ENCODE measurements around the gene LRGUK. TPM values are rescaled to one million over a fixed set of nuclear protein-coding genes. Genes with fewer than 3 reads are reported as not detected.

The LRGUK gene
- total RNA-seq, 1 donor from 2014 or later = 0.16 TPM

DNA sequence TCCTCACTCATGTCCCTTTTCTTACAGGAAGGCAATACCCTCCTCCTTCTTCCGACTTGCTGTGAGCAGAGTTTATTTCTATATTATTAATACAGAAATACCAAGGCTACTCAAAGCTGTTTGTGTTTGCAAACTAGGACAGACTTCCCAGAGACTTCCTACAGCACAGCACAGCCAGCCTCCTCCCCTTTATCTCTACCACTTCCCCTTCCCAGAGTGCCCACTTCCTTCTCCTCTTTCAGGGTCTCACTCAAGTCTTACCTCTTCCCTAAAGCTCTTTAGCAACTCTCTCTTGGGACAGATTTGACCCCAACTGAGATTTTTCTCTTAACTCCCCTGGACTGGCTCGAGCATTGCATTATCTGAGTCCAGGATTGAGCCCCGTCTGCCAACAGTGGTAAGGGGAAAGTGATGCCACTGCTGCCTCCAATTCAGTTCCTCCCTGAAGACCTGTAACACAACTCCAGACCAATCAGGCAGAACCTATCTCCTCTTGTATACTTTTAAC lies 5.5 kb upstream of the LRGUK start:
- intact Hi-C loops (cut with DNase I) = no loop called here
- no peak for DNase-seq
- ATAC-seq (ENCODE audit: poor library complexity) = no peak

DNA sequence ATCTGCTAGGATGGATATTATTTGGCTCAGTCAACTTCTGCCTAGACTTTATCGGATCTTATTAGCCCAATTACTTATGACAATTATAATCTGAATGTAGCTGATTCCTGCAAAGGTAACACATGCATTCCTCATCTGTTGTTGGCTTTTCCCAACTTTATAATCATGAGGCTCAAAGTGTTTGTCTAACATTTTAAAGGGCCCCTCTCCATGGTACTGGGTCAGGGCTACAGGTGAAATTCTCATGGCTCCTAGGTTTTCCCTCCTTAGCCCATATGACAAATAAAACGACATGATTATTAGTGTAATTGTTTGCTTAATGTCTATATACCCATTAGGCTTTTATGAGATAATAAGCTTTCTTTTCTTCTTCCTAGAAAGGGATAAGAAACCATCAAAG lies 4.2 kb upstream of the LRGUK start:
- DNase-seq (no peak), ATAC-seq (ENCODE audit: poor library complexity) (no peak)
- intact Hi-C loops (cut with DNase I) = no loop called here

DNA sequence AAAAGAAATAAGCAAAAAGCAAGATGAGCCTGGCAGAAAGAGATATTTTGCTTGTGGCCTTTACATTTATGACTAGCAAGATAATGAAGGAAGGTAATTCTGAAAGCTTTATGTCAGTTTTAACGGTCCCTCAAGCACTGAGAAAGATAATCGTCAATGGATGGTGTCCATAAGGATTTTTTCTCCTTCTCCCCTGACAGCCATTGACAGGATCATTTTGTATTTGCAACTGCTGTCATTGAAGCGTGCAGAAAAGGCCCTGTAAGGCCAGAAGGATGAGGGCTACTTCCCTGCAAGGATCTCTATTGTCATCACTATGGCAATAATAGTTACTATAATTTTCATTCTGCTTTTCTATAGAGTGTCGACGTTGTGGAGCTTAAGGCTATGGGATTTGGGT lies 994 bp upstream of the LRGUK start:
- no peak for DNase-seq
- intact Hi-C loops (cut with DNase I) = no loop called here

DNA sequence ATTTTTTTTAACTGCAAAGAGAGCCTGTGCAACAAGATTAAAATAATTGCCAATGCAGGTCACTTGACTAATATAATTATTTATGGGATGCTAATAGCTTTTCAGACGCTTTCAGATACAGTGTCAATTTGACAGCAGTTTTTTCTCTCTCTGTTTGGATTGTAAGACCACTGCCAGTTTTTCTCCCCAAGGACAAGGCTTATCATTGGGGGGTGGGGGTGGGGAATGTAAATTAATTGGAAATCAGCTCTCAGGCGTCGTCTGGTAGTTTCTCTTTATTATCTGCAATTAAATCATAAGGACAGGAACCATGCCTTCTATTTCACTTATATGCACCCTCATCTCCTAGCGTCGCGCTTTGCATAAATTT lies 559 bp upstream of the LRGUK start:
- intact Hi-C loops (cut with DNase I) = no loop called here
- DNase-seq (no peak), ATAC-seq (ENCODE audit: poor library complexity) (no peak)

More for the DNA sequence above, 994 bp upstream of the LRGUK start:
- no peak for ATAC-seq (ENCODE audit: poor library complexity)

DNA sequence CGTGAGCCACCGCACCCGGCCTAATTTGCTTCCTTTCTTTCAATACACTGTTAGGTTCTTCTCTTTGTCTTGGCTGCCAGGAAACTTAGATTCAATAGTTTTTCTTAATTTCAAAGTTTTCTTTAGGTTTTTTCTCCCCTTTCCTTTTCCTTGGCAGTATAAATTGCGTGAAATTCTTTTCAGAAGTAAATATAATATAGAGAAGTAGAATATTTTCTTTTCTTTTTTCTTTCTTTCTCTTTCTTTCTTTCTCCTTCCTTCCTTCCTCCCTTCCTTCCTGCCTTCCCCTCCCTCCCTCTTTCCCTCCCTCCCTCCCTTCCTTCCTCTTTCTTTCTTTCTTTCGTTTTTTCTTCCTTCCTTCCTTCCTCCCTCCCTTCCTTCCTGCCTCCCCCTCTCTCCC lies 1.7 kb downstream of the LRGUK start:
- intact Hi-C loops (cut with DNase I) = no loop called here
- DNase-seq (no peak), ATAC-seq (ENCODE audit: poor library complexity) (no peak)

DNA sequence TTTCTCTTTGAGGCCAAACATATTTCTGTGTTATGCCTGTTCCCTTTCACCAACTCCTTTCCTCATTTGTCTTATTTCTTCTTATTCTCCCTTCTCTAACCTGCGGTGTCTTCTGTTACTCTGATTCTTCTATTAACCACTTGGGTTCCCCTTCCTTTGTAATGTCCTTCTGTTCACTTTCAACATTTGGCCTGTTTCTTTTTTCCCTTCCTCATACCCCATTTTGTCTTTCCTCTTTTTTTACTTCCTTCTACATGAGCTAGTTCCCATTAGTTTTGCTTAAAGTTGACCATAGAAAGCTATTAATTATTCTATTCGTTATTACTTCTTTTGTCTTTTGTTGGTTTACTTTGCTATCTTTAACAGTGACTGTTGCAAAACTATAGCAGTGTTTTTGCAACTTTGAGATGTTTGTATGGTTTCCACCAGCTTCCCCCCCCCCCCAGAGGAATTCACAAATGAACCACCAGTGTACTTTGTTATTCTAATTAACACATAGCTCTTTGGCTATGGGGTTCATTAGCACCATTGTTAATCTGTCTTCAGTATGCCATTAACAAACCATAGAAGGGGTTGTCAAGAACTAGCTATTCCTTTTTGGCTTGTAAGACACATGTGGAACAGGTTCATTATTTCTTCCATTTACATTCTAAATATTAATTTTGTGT lies 2.9 kb downstream of the LRGUK start:
- ATAC-seq (ENCODE audit: poor library complexity) (no peak), DNase-seq (no peak)
- intact Hi-C loops (cut with DNase I) = no loop called here

DNA sequence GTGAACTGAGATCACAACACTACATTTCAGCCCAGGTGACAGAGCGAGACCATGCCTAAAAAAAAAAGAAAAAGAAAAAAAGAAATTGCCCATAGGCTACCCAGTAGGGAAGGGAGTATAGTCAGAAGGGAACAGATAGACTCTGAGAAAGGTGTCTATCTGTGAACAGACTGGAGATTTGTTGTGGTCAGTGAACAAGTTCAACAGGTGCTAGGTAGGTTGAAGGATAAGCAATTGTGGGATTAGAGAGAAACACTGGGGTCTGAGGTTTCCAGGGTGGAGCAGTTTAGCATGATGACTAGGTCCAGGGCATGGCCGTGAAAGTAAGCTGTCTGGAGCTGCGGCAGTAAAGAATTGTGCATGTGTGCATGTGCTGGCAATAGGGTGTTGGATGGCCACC lies 6.9 kb downstream of the LRGUK start:
- DNase-seq (no peak), ATAC-seq (ENCODE audit: poor library complexity) (no peak)
- intact Hi-C loops (cut with DNase I) = no loop called here

DNA sequence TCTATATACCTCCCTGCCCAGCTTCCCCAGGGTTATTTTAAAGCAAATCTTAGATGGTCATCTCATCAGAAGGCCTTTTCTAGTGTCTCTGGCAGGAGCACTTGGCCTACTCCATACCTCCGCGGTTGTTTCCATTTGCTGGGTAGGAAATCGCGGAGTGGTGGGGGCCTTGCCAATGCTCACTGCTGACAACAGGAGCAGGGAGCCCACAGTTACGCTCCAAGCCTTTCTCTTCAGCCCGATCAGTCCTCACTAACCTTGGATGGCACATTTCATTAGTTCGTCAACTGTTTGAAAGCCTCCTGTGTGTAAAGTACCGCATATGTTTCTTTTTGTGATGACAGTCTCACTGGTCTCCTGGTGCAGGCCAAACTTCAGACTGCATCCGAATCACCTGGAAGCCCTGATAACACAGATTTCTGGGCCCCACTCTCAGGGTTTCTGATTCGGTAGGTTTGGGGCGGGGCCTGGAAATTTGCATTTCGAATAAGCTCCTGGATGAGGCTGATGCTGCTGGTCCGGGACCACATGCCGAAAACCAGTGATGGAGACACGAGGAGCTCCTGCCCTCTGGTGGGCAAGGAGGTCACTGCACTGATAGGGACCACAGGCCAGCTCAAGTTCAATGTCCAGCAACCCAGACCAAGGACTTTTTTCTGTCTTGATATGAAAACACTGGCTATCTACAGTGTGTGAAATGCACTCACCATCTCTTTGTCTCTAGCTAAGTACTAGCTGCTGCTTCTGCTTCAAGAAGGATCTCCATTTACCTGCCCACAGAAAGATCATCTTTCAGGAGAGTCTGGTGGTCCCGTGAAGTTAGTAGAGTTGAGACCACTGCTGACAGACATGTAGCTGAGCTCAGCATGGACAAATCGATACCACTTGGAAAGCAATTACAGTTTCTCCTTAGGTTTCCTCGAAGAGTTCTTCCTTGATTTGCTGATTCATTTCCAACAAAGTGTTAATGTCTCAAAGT lies 14.0 kb downstream of the LRGUK start:
- intact Hi-C loops (cut with DNase I) = loop anchor here (5.0 kb wide), 1 partner anchor 216 kb away; no protein-coding TSS in a partner anchor
- DNase-seq (peak; percentile 79), ATAC-seq (ENCODE audit: poor library complexity) (peak; percentile 84)

DNA sequence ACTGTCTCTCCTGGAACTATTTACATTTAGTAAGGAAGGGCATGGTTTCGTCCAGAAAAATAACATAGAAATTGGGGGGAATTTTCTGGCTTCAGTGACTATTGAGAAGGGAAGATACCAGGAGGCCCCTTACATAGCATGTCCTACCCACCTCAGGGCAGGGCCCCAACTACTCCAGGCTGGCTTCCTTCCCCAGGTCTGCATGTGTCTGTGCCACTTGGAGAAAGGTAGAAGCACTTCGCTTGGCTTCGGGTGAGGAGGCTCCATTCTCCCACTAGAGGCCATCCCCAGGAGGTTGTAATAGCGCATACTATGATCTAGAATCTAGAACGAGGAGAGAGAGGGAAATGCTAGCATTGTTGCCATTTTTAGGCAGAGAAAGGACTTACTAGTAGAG lies 14.7 kb downstream of the LRGUK start:
- ATAC-seq (ENCODE audit: poor library complexity) = no peak
- intact Hi-C loops (cut with DNase I) = loop anchor here (5.0 kb wide), 1 partner anchor 215 kb away; no protein-coding TSS in a partner anchor

DNA sequence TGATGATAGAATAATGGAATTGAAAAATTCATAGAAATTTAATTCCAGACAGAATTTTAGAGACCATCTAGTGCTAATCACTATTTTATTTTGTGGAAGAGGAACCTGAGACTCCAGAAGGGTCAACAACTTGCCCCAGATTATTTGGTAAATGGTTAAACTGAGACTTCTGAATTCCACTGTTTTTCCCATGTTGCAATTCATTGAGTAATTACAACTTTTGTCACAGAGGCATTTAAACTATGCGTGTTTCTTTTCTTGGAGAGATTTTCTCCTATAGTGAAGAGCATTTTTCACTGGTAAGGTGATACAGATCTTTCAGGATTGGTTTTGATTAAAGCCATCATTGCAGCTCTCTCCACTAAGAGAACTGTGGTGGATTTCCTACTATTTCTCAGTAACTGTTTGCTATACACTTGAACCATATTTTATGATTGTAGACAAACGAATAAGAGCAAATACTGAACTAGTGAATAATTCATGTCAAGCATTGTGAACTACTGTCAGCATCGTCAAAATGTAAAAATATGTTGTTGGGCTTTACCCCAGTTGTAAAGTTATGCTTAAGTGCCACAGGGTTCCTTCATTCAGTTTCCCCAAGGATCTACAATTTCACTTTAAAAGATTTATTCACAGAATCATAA lies 26.5 kb downstream of the LRGUK start:
- DNase-seq = no peak
- ATAC-seq (ENCODE audit: poor library complexity) = no peak
- intact Hi-C loops (cut with DNase I) = no loop called here

More for the DNA sequence above, 14.7 kb downstream of the LRGUK start:
- no peak for DNase-seq

DNA sequence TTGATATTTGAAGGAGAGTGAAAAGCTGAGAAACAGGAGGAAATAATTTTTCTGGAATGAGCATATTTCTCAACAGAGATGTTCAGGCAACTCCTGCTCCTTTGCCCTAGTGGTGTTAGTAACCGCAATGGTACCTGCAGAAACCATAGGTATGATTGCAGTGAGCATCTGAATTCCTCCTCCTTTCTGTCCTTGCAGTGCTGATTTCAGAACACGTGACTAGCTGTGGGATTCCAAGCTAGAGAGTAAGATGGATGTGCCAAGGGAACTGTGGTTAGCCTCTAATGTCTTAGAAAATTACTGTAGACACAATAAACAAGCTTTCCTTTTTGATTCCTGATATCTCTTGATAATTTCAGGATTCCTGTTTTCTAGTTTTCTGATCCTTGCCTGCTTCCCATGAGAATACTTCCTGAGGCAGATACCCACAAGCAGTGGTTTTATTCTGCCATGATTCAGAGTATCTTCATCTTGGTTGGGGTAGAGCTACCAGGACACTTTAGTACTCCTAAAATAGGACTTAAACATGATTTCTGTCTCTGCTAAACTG lies 27.5 kb downstream of the LRGUK start:
- intact Hi-C loops (cut with DNase I) = no loop called here
- ATAC-seq (ENCODE audit: poor library complexity) (no peak), DNase-seq (no peak)

DNA sequence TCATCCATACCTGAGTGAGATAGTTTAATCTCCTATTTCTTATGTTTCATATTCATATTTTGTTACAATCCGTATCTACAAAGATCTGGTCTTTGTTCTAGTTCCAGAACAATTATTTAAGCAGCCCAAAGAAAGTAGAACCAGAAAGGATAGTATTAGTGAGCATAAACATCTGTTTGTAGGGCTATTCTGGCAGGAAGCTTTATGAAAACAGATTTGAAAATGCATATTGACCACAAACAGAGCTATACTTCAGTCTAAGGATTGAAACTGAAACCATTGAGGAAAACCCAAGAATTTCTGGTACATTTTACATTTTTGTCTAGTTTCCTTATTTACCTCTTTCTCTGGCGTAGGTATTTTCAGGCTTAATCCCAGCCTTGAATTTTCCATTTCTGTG lies 28.1 kb downstream of the LRGUK start:
- intact Hi-C loops (cut with DNase I) = no loop called here

DNA sequence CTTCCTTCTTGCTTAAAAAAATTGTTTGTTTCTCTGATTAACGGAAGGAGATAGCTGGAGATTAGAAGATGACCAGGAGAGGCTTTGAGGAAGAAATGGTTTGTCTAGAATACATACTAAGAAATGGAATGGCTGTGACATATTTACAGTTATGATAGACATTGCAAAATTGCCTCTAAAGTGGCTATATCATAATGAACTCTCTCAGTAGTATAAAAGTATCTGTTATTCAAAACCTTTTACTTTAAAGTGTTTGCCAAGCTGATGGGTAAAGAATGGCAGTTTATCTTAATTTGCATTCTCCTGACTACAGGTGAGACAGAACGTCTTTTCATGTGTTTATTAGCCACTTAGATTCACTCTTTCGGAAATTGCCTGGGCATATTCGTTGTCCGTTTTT lies 28.7 kb downstream of the LRGUK start:
- DNase-seq (no peak), ATAC-seq (ENCODE audit: poor library complexity) (no peak)
- intact Hi-C loops (cut with DNase I) = no loop called here

More for the DNA sequence above, 28.1 kb downstream of the LRGUK start:
- DNase-seq (no peak), ATAC-seq (ENCODE audit: poor library complexity) (no peak)

DNA sequence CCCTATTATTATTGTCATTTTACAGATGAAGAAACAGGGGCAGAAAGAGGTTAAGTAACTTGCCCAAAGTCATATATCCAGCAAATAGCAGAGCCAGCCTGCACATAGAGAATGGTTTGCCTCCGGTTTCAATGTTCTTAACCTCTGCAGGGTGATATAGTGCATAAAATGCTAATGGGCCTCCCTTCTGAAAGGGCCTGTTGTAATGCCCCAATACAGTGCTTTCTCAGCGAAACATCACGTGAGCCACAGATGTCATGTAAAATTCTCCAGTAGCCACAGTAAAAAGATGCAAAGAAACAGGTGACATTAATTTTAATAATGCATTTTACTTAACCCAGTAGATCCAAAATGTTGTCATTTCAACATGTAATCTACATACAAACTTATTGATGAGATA lies 38.1 kb downstream of the LRGUK start:
- ATAC-seq (ENCODE audit: poor library complexity) = no peak
- intact Hi-C loops (cut with DNase I) = no loop called here

DNA sequence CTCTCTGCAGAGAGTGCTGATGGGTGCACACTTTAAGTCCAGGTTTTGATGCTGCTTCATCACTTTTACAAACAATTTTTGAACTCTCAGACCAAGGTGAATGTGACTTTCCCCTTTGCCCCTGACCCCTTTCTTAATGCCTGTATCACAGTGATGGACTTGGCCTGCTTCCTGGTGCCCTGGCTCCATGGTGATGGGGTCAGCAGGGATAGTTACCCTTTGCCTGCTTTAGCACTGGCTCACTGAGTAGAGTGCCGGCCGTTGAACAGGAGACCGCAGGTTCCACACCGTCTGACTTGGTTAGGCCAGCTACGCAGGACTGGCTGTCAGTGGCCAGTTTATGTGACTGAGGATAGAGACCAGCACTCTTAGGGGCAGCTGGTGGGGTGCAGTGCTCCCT lies 40.1 kb downstream of the LRGUK start:
- DNase-seq = no peak
- intact Hi-C loops (cut with DNase I) = no loop called here
- ATAC-seq (ENCODE audit: poor library complexity) = no peak

More for the DNA sequence above, 38.1 kb downstream of the LRGUK start:
- no peak for DNase-seq

DNA sequence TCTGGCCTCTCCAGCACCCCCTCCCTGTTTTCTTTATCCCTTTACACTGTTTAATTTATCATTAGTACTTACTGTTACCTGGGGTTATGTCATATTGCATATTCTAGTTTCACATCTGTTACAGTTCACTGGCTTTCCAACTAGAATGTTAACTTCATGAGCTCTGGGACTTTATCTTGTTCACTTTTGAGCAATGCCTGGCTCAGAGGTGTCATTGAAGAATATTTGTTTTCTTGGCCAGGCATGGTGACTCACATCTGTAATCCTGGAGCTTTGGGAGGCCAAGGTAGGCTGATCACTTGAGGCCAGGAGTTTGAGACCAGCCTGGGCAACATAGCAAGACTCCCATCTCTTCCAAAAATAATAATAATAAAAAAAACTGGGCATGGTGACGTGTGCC lies 40.7 kb downstream of the LRGUK start:
- ATAC-seq (ENCODE audit: poor library complexity) = no peak
- no peak for DNase-seq
- intact Hi-C loops (cut with DNase I) = no loop called here

DNA sequence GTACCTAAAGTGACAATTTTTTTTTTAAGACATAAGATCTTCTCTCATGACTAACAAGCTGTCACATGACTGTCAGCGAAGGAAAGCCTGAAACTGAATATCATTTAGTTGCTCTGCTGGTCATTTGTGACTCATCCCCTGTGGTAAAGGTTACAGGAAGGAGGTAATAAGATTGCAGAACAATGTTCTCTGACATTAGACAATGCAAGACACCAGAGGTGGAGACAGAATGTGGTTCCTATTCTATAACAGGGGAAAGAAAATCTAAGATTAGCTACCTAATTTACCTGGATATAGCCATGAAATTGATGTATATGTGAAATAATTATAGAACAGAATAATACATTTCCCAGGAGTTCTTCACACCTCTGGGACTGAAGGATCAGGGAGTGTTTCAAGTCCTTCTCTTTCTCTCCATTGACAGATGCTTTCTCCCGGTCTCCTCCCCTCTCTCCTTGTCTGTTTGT lies 47.7 kb downstream of the LRGUK start:
- intact Hi-C loops (cut with DNase I) = no loop called here
- DNase-seq (no peak), ATAC-seq (ENCODE audit: poor library complexity) (no peak)

DNA sequence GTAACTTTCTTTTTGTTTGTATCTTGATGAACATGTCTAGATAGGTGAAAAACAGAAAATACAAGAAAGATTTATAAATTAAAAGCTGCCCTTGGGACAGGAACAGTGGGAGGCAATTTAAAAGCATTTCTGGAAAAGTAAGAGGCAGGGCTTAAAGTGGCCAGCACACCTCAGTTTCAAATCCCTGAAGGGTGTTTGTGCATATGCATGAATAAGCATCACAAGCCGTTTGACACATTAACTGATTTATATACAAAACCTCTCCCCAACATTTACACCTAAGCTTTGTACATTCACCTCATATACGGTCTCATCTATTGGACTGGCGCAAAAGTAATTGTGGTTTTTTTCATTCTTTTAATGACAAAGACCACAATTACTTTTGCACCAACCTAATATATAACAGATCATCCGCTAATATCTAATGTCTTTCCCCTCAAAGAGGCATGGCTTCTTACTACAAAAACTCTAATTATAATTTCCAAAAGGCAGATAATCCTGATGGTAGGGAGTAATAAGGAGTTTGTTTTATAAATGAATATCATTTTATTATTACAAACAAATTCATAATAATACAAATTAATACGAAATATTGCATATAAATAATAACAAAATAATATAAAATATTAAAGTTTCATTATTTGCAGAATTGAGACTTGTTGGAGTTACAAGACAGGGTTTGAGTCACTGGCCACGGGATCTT lies 48.3 kb downstream of the LRGUK start:
- no peak for ATAC-seq (ENCODE audit: poor library complexity)
- no peak for DNase-seq
- intact Hi-C loops (cut with DNase I) = no loop called here

DNA sequence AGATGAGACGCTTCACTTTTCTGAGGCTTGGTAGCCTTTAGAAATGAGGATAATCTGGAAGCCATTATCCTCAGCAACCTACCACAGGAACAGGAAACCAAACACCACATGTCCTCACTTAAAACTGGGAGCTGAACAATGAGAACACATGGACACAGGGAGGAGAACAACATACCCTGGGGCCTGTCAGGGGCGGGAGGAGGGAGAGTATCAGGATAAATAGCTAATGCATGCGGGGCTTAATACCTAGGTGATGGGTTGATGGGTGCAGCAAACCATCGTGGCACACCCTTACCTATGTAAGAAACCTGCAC lies 48.9 kb downstream of the LRGUK start:
- DNase-seq (no peak), ATAC-seq (ENCODE audit: poor library complexity) (no peak)
- intact Hi-C loops (cut with DNase I) = no loop called here
